WTC11 (cell line): ENCODE data around the gene CREBBP. TPM values are rescaled to one million over a fixed set of nuclear protein-coding genes. Genes with fewer than 3 reads are reported as not detected.

ENCODE experiments used
- ATAC-seq: fragments of 200-7000 bp; cut with Tn5 transposase; 2 replicates; pipeline ENCODE4 v1.10.0; 2021; ENCODE audit warnings: mild to moderate bottlenecking, moderate library complexity
- CTCF ChIA-PET: fragments of 300-600 bp; sonication (Branson Sonifier 250); formaldehyde crosslinking; loops from one replicate; lab custom pipeline; 2021; ENCODE audit warnings: antibody characterized with exemption; lab: Charles Lee
- POLR2A ChIA-PET: fragments of 350-600 bp; sonication (Branson Sonifier 250); formaldehyde crosslinking; loops from one replicate; lab custom pipeline; 2021; ENCODE audit warnings: antibody characterized with exemption; lab: Charles Lee
- DNase-seq: peaks from one replicate; pipeline ENCODE4 v3.0.0; 2021; ENCODE audit warnings: low spot score
- H3K27ac Mint-ChIP-seq: 2 replicates; pipeline ENCODE4 v1.8.0; 2021; ENCODE audit warnings: mixed read lengths
- H3K27me3 Mint-ChIP-seq: 2 replicates; pipeline ENCODE4 v1.8.0; 2021; ENCODE audit warnings: low read depth, mild to moderate bottlenecking, moderate library complexity, mixed read lengths
- H3K36me3 Mint-ChIP-seq: 2 replicates; pipeline ENCODE4 v1.8.0; 2021; ENCODE audit warnings: mixed read lengths
- H3K4me1 Mint-ChIP-seq: 2 replicates; pipeline ENCODE4 v1.8.0; 2022; ENCODE audit warnings: mixed read lengths
- H3K4me3 Mint-ChIP-seq: 2 replicates; pipeline ENCODE4 v1.8.0; 2021; ENCODE audit warnings: mild to moderate bottlenecking, moderate library complexity, mixed read lengths
- H3K9me3 Mint-ChIP-seq: 2 replicates; pipeline ENCODE4 v1.8.0; 2021; ENCODE audit warnings: mixed read lengths
- CREB1 ChIP-seq: sonication (generic); formaldehyde crosslinking; IDR thresholded peaks from 2 replicates; pipeline ENCODE4 v1.8.0; 2023; ENCODE audit warnings: mild to moderate bottlenecking, missing genetic modification reagents
- ETV6 ChIP-seq: sonication (generic); formaldehyde crosslinking; IDR thresholded peaks from 2 replicates; pipeline ENCODE4 v1.8.1; 2022; ENCODE audit warnings: mild to moderate bottlenecking, missing genetic modification reagents
- FOXJ3 ChIP-seq: sonication (generic); formaldehyde crosslinking; IDR thresholded peaks from 2 replicates; pipeline ENCODE4 v1.9.0; 2021; ENCODE audit warnings: missing genetic modification reagents, mild to moderate bottlenecking, borderline replicate concordance
- JAZF1 ChIP-seq: fragments of 250-450 bp; sonication (Bioruptor Pico); IDR thresholded peaks from 2 replicates; pipeline ENCODE4 v1.9.0; 2021; ENCODE audit warnings: moderate library complexity, mild to moderate bottlenecking, inconsistent platforms
- JUN ChIP-seq: sonication (generic); formaldehyde crosslinking; IDR thresholded peaks from 2 replicates; pipeline ENCODE4 v1.8.0; 2023; ENCODE audit warnings: mild to moderate bottlenecking, missing genetic modification reagents
- KAT7 ChIP-seq: sonication (generic); formaldehyde crosslinking; IDR thresholded peaks from 2 replicates; pipeline ENCODE4 v1.8.1; 2023; ENCODE audit warnings: missing genetic modification reagents, mild to moderate bottlenecking, borderline replicate concordance
- NR1H2 ChIP-seq: sonication (generic); formaldehyde crosslinking; IDR thresholded peaks from 2 replicates; pipeline ENCODE4 v1.9.0; 2021; ENCODE audit warnings: mild to moderate bottlenecking, moderate library complexity, missing genetic modification reagents
- RELA ChIP-seq: sonication (generic); formaldehyde crosslinking; IDR thresholded peaks from 2 replicates; pipeline ENCODE4 v1.8.1; 2022; ENCODE audit warnings: missing genetic modification reagents, mild to moderate bottlenecking, borderline replicate concordance
- SMAD4 ChIP-seq: sonication (generic); formaldehyde crosslinking; IDR thresholded peaks from 2 replicates; pipeline ENCODE4 v1.8.0; 2022; ENCODE audit warnings: mild to moderate bottlenecking, missing genetic modification reagents
- SOX15 ChIP-seq: fragments of 250-450 bp; sonication (Bioruptor Pico); IDR thresholded peaks from 2 replicates; pipeline ENCODE4 v1.9.0; 2021; ENCODE audit warnings: mild to moderate bottlenecking
- ZNF121 ChIP-seq: sonication (generic); formaldehyde crosslinking; IDR thresholded peaks from 2 replicates; pipeline ENCODE4 v1.8.0; 2023; ENCODE audit warnings: missing genetic modification reagents
- ZNF532 ChIP-seq: fragments of 250-450 bp; sonication (Bioruptor Pico); IDR thresholded peaks from 2 replicates; pipeline ENCODE4 v1.9.0; 2021; ENCODE audit warnings: mild to moderate bottlenecking, borderline replicate concordance
- total RNA-seq: library from RNA; stranded (reverse); gene quantifications from 3 replicates; pipeline ENCODE4 v1.2.3, GENCODE V29; 2021
- TF ChIP-seq, protein P1 (sequence below): sonication (generic); formaldehyde crosslinking; IDR thresholded peaks from 2 replicates; pipeline ENCODE4 v1.8.1; 2023; ENCODE audit warnings: mild to moderate bottlenecking, moderate library complexity, missing genetic modification reagents
- TF ChIP-seq, protein P2 (sequence below): sonication (generic); formaldehyde crosslinking; IDR thresholded peaks from 2 replicates; pipeline ENCODE4 v1.8.1; 2023; ENCODE audit warnings: mild to moderate bottlenecking, missing genetic modification reagents
- TF ChIP-seq, protein P3 (sequence below): sonication (generic); formaldehyde crosslinking; IDR thresholded peaks from 2 replicates; pipeline ENCODE4 v1.8.1; 2023; ENCODE audit warnings: mild to moderate bottlenecking, missing genetic modification reagents, moderate library complexity
- TF ChIP-seq, protein P4 (sequence below): sonication (generic); formaldehyde crosslinking; IDR thresholded peaks from 2 replicates; pipeline ENCODE4 v1.8.1; 2022; ENCODE audit warnings: mild to moderate bottlenecking, missing genetic modification reagents, moderate library complexity, borderline replicate concordance

Gene CREBBP
- total RNA-seq, 1 experiment from 2014 or later: 49.6 TPM

GRCh38 chr16:3737181-3737580 is 143.3 kb downstream of the CREBBP start (continued):
- TF ChIP-seq, protein P1, sequence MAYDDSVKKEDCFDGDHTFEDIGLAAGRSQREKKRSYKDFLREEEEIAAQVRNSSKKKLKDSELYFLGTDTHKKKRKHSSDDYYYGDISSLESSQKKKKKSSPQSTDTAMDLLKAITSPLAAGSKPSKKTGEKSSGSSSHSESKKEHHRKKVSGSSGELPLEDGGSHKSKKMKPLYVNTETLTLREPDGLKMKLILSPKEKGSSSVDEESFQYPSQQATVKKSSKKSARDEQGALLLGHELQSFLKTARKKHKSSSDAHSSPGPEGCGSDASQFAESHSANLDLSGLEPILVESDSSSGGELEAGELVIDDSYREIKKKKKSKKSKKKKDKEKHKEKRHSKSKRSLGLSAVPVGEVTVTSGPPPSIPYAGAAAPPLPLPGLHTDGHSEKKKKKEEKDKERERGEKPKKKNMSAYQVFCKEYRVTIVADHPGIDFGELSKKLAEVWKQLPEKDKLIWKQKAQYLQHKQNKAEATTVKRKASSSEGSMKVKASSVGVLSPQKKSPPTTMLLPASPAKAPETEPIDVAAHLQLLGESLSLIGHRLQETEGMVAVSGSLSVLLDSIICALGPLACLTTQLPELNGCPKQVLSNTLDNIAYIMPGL (CRISPR knock-in tag): no peak

DNA sequence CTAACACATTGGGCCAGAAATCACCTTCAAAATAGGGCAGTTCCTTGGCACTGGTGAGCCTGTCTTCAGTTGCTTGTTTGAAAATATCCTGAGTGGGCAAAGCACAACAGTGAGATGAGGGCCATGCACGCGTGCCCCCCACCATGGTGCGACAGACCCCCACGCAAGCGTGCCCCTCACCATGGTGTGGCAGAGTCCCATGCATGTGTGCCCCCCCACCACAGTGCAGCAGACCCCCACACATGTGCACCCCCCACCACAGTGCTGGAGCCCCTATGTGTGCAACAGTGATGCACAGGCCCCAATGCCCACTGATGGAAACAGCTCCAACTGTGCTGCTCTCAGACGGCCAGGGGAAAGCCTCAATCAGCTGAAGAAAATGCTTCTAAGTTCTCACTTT is 144.4 kb downstream of the CREBBP start:
- Mint-ChIP-seq H3K4me3 (no peak overlapping the region), H3K9me3 (peaks cover 5% of the 10 kb centered on the region), H3K27me3 (no peaks in the 10 kb centered on the region; the same call in 1 of the 2 replicates), H3K4me1 (peaks cover 2% of the 10 kb centered on the region; the same call in 1 of the 2 replicates), H3K27ac (0 out of 2 replicates have a peak overlapping the region, but pooled peaks have one; percentile 74), H3K36me3 (peaks cover 91% of the 10 kb centered on the region)
- ChIA-PET CTCF (no interaction called here), POLR2A (no interaction called here)
- DNase-seq (no peak), ATAC-seq (no peak)
- TF ChIP-seq FOXJ3 (CRISPR knock-in tag): no peak
- TF ChIP-seq, protein P2, sequence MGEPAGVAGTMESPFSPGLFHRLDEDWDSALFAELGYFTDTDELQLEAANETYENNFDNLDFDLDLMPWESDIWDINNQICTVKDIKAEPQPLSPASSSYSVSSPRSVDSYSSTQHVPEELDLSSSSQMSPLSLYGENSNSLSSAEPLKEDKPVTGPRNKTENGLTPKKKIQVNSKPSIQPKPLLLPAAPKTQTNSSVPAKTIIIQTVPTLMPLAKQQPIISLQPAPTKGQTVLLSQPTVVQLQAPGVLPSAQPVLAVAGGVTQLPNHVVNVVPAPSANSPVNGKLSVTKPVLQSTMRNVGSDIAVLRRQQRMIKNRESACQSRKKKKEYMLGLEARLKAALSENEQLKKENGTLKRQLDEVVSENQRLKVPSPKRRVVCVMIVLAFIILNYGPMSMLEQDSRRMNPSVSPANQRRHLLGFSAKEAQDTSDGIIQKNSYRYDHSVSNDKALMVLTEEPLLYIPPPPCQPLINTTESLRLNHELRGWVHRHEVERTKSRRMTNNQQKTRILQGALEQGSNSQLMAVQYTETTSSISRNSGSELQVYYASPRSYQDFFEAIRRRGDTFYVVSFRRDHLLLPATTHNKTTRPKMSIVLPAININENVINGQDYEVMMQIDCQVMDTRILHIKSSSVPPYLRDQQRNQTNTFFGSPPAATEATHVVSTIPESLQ (CRISPR knock-in tag): no peak
- no peak for TF ChIP-seq RELA (CRISPR knock-in tag)
- TF ChIP-seq, protein P3, sequence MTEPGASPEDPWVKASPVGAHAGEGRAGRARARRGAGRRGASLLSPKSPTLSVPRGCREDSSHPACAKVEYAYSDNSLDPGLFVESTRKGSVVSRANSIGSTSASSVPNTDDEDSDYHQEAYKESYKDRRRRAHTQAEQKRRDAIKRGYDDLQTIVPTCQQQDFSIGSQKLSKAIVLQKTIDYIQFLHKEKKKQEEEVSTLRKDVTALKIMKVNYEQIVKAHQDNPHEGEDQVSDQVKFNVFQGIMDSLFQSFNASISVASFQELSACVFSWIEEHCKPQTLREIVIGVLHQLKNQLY (CRISPR knock-in tag): no peak
- no peak for TF ChIP-seq ZNF121 (CRISPR knock-in tag)
- TF ChIP-seq, protein P4, sequence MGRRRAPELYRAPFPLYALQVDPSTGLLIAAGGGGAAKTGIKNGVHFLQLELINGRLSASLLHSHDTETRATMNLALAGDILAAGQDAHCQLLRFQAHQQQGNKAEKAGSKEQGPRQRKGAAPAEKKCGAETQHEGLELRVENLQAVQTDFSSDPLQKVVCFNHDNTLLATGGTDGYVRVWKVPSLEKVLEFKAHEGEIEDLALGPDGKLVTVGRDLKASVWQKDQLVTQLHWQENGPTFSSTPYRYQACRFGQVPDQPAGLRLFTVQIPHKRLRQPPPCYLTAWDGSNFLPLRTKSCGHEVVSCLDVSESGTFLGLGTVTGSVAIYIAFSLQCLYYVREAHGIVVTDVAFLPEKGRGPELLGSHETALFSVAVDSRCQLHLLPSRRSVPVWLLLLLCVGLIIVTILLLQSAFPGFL (CRISPR knock-in tag): no peak
- no peak for TF ChIP-seq CREB1 (CRISPR knock-in tag)
- no peak for TF ChIP-seq ETV6 (CRISPR knock-in tag)
- no peak for TF ChIP-seq KAT7 (CRISPR knock-in tag)
- TF ChIP-seq JAZF1 (CRISPR knock-in tag): no peak
- TF ChIP-seq JUN (CRISPR knock-in tag): no peak

DNA sequence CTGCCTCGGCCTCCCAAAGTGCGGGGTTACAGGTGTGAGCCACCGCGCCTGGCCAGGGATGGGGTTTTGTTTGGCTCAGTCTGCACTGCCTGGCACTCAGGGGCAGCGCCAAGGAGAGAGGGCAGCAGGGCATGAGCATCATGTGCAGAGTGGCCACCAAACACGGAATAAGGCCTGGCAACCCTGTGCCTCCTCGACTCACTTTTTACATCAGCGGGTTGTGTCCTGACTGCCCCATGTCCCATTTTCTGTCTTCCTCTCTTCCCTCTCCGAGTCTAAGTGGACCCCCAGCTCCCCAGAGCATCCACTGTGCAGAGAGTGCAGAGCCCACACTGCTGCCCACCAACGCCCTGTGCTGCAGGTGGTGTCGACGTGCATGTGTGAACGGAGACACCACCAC is 145.0 kb downstream of the CREBBP start:
- no peak for ATAC-seq
- DNase-seq: no peak
- POLR2A ChIA-PET: no interaction called here
- CTCF ChIA-PET: no interaction called here
- Mint-ChIP-seq H3K4me3 (no peak overlapping the region), H3K4me1 (peaks cover 2% of the 10 kb centered on the region; the same call in 1 of the 2 replicates), H3K27me3 (no peaks in the 10 kb centered on the region; the same call in 1 of the 2 replicates), H3K36me3 (peaks cover 92% of the 10 kb centered on the region), H3K27ac (no peak overlapping the region), H3K9me3 (peaks cover 5% of the 10 kb centered on the region)
- TF ChIP-seq, protein P4 (CRISPR knock-in tag): no peak

GRCh38 chr16:3734758-3735221 is 145.7 kb downstream of the CREBBP start:
- ChIA-PET CTCF (interaction anchor here (1.9 kb wide), 1 partner anchor 44 kb away, joined by 5 read pairs; no protein-coding TSS in a partner anchor), POLR2A (no interaction called here)
- Mint-ChIP-seq H3K4me3 (no peak overlapping the region), H3K36me3 (peaks cover 93% of the 10 kb centered on the region), H3K4me1 (peaks cover 2% of the 10 kb centered on the region; the same call in 1 of the 2 replicates), H3K27me3 (no peaks in the 10 kb centered on the region; the same call in 1 of the 2 replicates), H3K27ac (no peak overlapping the region), H3K9me3 (peaks cover 5% of the 10 kb centered on the region)
- ATAC-seq (no peak; the same call in 1 of the 2 replicates), DNase-seq (no peak)
- TF ChIP-seq SMAD4 (CRISPR knock-in tag) (no peak), ZNF532 (CRISPR knock-in tag) (no peak), SOX15 (CRISPR knock-in tag) (no peak), JUN (CRISPR knock-in tag) (no peak), NR1H2 (CRISPR knock-in tag) (no peak)
- TF ChIP-seq, protein P4 (CRISPR knock-in tag): no peak
